Spleen (tissue), 11 donors: ENCODE results near the gene COL4A2. TPM values are rescaled to one million over a fixed set of nuclear protein-coding genes. Genes with fewer than 3 reads are reported as not detected.

Experiments used
- DNase-seq: peaks from one replicate; pipeline ENCODE4 v3.0.0-alpha.2; 2020
- H3K27ac ChIP-seq, 8 donors: fragments of 200-600 bp; sonication (generic) in 7 of 8; 1 replicate in 4 of 8; 2 replicates in 4 of 8; pipeline versions ENCODE4 v1.5.0 to v1.8.0; 2016 to 2021; ENCODE audit warnings: inconsistent platforms in 4 of 8, mild to moderate bottlenecking in 4 of 8, moderate library complexity in 1 of 8
- H3K27me3 ChIP-seq, 7 donors: fragments of 200-600 bp; sonication (generic) in 6 of 7; replicated peaks in 1 of 7; 1 replicate in 4 of 7; 2 replicates in 3 of 7; pipeline versions ENCODE4 v1.5.0 to v1.8.0; 2016 to 2021; ENCODE audit warnings: inconsistent platforms in 3 of 7, mild to moderate bottlenecking in 1 of 7
- H3K36me3 ChIP-seq, 6 donors: fragments of 200-600 bp; sonication (generic) in 5 of 6; 1 replicate in 4 of 6; 2 replicates in 2 of 6; pipeline versions ENCODE4 v1.5.0 to v1.8.0; 2016 to 2021; ENCODE audit warnings: inconsistent platforms in 2 of 6
- H3K4me1 ChIP-seq, 6 donors: fragments of 200-600 bp; sonication (generic) in 5 of 6; 1 replicate in 3 of 6; 2 replicates in 3 of 6; pipeline versions ENCODE4 v1.5.0 to v1.8.0; 2016 to 2021; ENCODE audit warnings: inconsistent platforms in 3 of 6
- H3K4me3 ChIP-seq, 8 donors: fragments of 200-600 bp; sonication (generic) in 7 of 8; 1 replicate in 4 of 8; 2 replicates in 4 of 8; pipeline versions ENCODE4 v1.5.0 to v1.8.0; 2016 to 2021; ENCODE audit warnings: inconsistent platforms in 4 of 8, mild to moderate bottlenecking in 4 of 8, moderate library complexity in 2 of 8
- H3K9me3 ChIP-seq, 8 donors: fragments of 200-600 bp; sonication (generic) in 7 of 8; 1 replicate in 4 of 8; 2 replicates in 4 of 8; pipeline versions ENCODE4 v1.5.0 to v1.8.0; 2016 to 2021; ENCODE audit warnings: inconsistent platforms in 4 of 8
- POLR2A ChIP-seq, 3 donors: fragments of 450-650 bp; IDR thresholded peaks; one replicate each; pipeline ENCODE4 v1.5.1; 2017; ENCODE audit warnings: antibody characterized with exemption in 3 of 3, mild to moderate bottlenecking in 1 of 3
- POLR2AphosphoS5 ChIP-seq, 3 donors: sonication (generic); formaldehyde crosslinking; IDR thresholded peaks; one replicate each; pipeline ENCODE4 v1.5.1; 2017; ENCODE audit warnings: antibody characterized with exemption in 3 of 3
- WGBS, 5 donors: extraction: QIAGEN DNeasy Blood & Tissue Kit in 3 of 5; methylation state at CpG; one replicate each; pipeline versions ENCODE4 v1.1.5 to v1.1.7; 2013 to 2018; 5-methylcytosine and 5-hydroxymethylcytosine counted together
- intact Hi-C: fragments of 100-400 bp; cut with DNase I; formaldehyde crosslinking; loops from one replicate; pipeline ENCODE4 v1.15.0; 2023; ENCODE audit warnings: low total_unique reads
- polyA plus RNA-seq, 3 donors: library from polyadenylated mRNA; stranded (reverse); fragments of 200-250 nt; gene quantifications; one replicate each; pipeline ENCODE4 v1.2.1, GENCODE V29; 2013
- total RNA-seq, 7 donors: library from RNA; depleted of rRNA in 3 of 7; stranded (reverse); fragments of >200 nt in 3 of 7; fragmentation: NEBNext Ultra II Directional in 4 of 7; extraction: Animal tissue kit (Norgen Biotek cat#: 25700) in 4 of 7; gene quantifications; one replicate each; pipeline versions ENCODE4 v1.1.0 to v1.2.1, GENCODE V29; 2016 to 2021
- TF ChIP-seq, protein P1 (sequence below), 11 experiments: fragments of 200-600 bp in 7 of 11; fragments of 450-650 bp in 4 of 11; sonication (generic) in 4 of 11; IDR thresholded peaks in 8 of 11; conservative IDR thresholded peaks in 3 of 11; 1 replicate in 7 of 11; 2 replicates in 4 of 11; pipeline versions ENCODE4 v1.4.0 to v1.8.0; 2016 to 2021; ENCODE audit warnings: antibody characterized with exemption in 11 of 11, inconsistent platforms in 4 of 11, mild to moderate bottlenecking in 1 of 11
- donor health status: healthy with polysubstance abuse.
- donor health status: DM: no; HTN: no; CAD: no; lungs with moderate emphysema.
- donor health status: DM: no; HTN: no; CAD: no.
- donor health status: Bipolar disorder and iron deficiency.
- donor health status: healthy.
- donor health status: DM: no; HTN: no; CAD: no.
- donor health status: DM: yes; HTN: yes; CAD: no.

The COL4A2 gene
- total and polyA plus RNA-seq, 10 donors, result 52.6 to 712 (median 337) TPM

- WGBS, 5 donors, result 71 to 80% (median 75%) methylated on average over 5 of the region's 5 CpGs
- no peak for DNase-seq
- Histone ChIP-seq H3K4me1 (peaks cover 0 to 51% (median 22%) of the 10 kb centered on the region in 6 donors), H3K27ac (peak overlapping the region in 2 of 8 donors; percentile 6 to 17), H3K9me3 (no peaks in the 10 kb centered on the region), H3K27me3 (peaks cover 0 to 7% (median 0%) of the 10 kb centered on the region in 7 donors), H3K36me3 (no peaks in the 10 kb centered on the region), H3K4me3 (no peak overlapping the region)
- no peak for TF ChIP-seq POLR2AphosphoS5 (IDR thresholded peaks at IDR 0.05)
- no peak for TF ChIP-seq POLR2A (IDR thresholded peaks at IDR 0.05)
- TF ChIP-seq, protein P1, sequence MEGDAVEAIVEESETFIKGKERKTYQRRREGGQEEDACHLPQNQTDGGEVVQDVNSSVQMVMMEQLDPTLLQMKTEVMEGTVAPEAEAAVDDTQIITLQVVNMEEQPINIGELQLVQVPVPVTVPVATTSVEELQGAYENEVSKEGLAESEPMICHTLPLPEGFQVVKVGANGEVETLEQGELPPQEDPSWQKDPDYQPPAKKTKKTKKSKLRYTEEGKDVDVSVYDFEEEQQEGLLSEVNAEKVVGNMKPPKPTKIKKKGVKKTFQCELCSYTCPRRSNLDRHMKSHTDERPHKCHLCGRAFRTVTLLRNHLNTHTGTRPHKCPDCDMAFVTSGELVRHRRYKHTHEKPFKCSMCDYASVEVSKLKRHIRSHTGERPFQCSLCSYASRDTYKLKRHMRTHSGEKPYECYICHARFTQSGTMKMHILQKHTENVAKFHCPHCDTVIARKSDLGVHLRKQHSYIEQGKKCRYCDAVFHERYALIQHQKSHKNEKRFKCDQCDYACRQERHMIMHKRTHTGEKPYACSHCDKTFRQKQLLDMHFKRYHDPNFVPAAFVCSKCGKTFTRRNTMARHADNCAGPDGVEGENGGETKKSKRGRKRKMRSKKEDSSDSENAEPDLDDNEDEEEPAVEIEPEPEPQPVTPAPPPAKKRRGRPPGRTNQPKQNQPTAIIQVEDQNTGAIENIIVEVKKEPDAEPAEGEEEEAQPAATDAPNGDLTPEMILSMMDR (IDR thresholded peaks at IDR 0.05 in 8 of 11, conservative IDR thresholded peaks at IDR 0.05 in 3 of 11), result no peak
- intact Hi-C loops, result no loop called here
Measured at GRCh38 chr13:110271313-110271712, 35.8 kb upstream of the COL4A2 start.

DNA sequence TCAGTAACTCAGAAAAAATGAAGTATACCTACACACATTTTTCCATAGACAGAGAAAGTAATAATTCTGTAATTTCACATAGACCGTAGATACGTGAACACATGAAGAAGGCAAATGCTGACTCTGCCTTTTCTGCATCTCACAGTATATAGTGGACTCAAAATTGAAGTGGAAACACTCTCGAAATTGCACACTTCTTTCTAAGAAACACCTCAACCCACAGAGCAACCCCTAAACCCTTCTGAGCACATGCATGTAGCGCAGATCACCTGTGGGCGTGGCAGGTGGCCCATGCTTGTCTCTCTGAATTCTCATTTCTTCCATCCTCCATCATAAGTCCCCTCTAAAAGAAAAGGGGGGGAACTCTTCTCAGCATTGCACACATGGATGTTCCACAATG lies 34.9 kb upstream of the COL4A2 start:
- peaks cover 0 to 49% (median 20%) of the 10 kb centered on the region in 6 donors for H3K4me1 ChIP-seq
- intact Hi-C loops, result no loop called here
- H3K4me3 ChIP-seq, result no peak overlapping the region
- H3K36me3 ChIP-seq, result no peaks in the 10 kb centered on the region
- no peak overlapping the region for H3K27ac ChIP-seq
- TF ChIP-seq POLR2AphosphoS5 (IDR thresholded peaks at IDR 0.05) (no peak), POLR2A (IDR thresholded peaks at IDR 0.05) (no peak)
- TF ChIP-seq, protein P1 (IDR thresholded peaks at IDR 0.05 in 8 of 11, conservative IDR thresholded peaks at IDR 0.05 in 3 of 11), result no peak
- WGBS, 5 donors, result 77 to 90% (median 85%) methylated on average over 5 of the region's 5 CpGs
- H3K27me3 ChIP-seq, result peaks cover 0 to 2% (median 0%) of the 10 kb centered on the region in 7 donors
- no peak for DNase-seq
- H3K9me3 ChIP-seq, result no peaks in the 10 kb centered on the region

- no peaks in the 10 kb centered on the region for H3K36me3 ChIP-seq
- no peak for DNase-seq
- H3K4me3 ChIP-seq, result no peak overlapping the region
- H3K4me1 ChIP-seq, result peaks cover 0 to 49% (median 18%) of the 10 kb centered on the region in 6 donors
- TF ChIP-seq POLR2A (IDR thresholded peaks at IDR 0.05) (no peak), POLR2AphosphoS5 (IDR thresholded peaks at IDR 0.05) (no peak)
- TF ChIP-seq, protein P1 (IDR thresholded peaks at IDR 0.05 in 8 of 11, conservative IDR thresholded peaks at IDR 0.05 in 3 of 11), result no peak
- H3K9me3 ChIP-seq, result no peaks in the 10 kb centered on the region
- no peaks in the 10 kb centered on the region for H3K27me3 ChIP-seq
- peak overlapping the region in 1 of 8 donors; percentile 12 for H3K27ac ChIP-seq
- 74 to 86% (median 82%) methylated on average over 6 of the region's 6 CpGs for WGBS, 5 donors
- intact Hi-C loops, result no loop called here
Measured at GRCh38 chr13:110272651-110273050, 34.4 kb upstream of the COL4A2 start.

DNA sequence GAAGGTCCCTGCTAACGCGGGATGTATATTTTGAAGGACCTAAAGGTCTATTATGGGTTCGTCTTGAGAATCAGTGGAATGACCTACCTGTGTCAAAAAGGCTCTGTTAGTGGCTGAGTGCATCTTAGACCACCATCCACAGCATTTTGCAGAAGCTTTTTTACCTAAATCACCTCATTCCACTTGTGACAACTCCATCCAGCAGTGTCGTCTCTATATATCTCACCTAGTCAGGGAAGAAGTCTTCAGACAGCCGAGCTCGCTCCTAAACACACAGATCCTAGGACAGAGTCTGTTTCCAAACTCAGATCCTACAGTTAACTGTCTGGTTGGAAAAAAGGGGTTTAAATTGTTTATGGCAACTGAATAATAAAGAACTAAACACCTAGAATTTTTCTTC lies 33.8 kb upstream of the COL4A2 start:
- Histone ChIP-seq H3K27ac (peak overlapping the region in 1 of 8 donors; percentile 12), H3K36me3 (no peaks in the 10 kb centered on the region)
- WGBS, 5 donors, result 75 to 92% (median 88%) methylated on average over 6 of the region's 6 CpGs

More for the DNA sequence above, 33.8 kb upstream of the COL4A2 start:
- H3K27me3 ChIP-seq, result no peaks in the 10 kb centered on the region
- DNase-seq, result no peak
- no peak overlapping the region for H3K4me3 ChIP-seq
- intact Hi-C loops, result no loop called here
- TF ChIP-seq POLR2AphosphoS5 (IDR thresholded peaks at IDR 0.05) (no peak), POLR2A (IDR thresholded peaks at IDR 0.05) (no peak)
- TF ChIP-seq, protein P1 (IDR thresholded peaks at IDR 0.05 in 8 of 11, conservative IDR thresholded peaks at IDR 0.05 in 3 of 11), result no peak
- no peaks in the 10 kb centered on the region for H3K9me3 ChIP-seq
- H3K4me1 ChIP-seq, result peaks cover 0 to 49% (median 15%) of the 10 kb centered on the region in 6 donors
